ENCODE results near the gene ADGRF5. TPM values are rescaled to one million over a fixed set of nuclear protein-coding genes. Genes with fewer than 3 reads are reported as not detected.

The ADGRF5 gene
- total and polyA plus RNA-seq, 2 donors (not counting 3 experiments of a cell fraction or from before 2014, with no cell fraction given) = 26.3 to 50.0 TPM

GRCh38 chr6:46848684-46849360 is 72.9 kb downstream of the ADGRF5 start:
- peak; percentile 82 for DNase-seq (ENCODE audit: low read depth, low spot score)
- CTCF ChIA-PET = interaction anchor here (0.5 to 4.0 kb wide), 59 partner anchors 8 to 782 kb away, joined by 3 to 116 read pairs (median 4); partner anchors contain the start of genes ADGRF1 and TNFRSF21
- no peaks in the 10 kb centered on the region for H3K79me2 ChIP-seq (ENCODE audit: control insufficient read depth, insufficient read depth, low read length)
- POLR2A ChIA-PET = interaction anchor here (0.6 to 1.0 kb wide), 2 partner anchors 142 to 759 kb away, joined by 4 to 5 read pairs; no protein-coding TSS in a partner anchor
- H2AFZ ChIP-seq (ENCODE audit: low read depth, low read length) = peak overlapping the region; percentile 81
- H3K9me1 ChIP-seq (replicated peaks; ENCODE audit: control insufficient read depth, extremely low read depth, insufficient read depth, low read length) = no peaks in the 10 kb centered on the region
- H3K27ac ChIP-seq (ENCODE audit: insufficient read depth, low read depth, low read length) = peak overlapping the region; percentile 54
- peak; percentile 91 for FAIRE-seq
- no peaks in the 10 kb centered on the region for H4K20me1 ChIP-seq (replicated peaks; ENCODE audit: control insufficient read depth, extremely low read depth, insufficient read depth, low read length)
- H3K9me3 ChIP-seq (replicated peaks; ENCODE audit: control insufficient read depth, insufficient read depth, low read length) = no peaks in the 10 kb centered on the region
- H3K27me3 ChIP-seq (ENCODE audit: control insufficient read depth in 2 of 2, insufficient read depth in 2 of 2, low read length in 2 of 2) = no peaks in the 10 kb centered on the region
- no peak for TF ChIP-seq EZH2 (IDR thresholded peaks at IDR 0.05; ENCODE audit: borderline replicate concordance, low read depth, low read length, severe bottlenecking)
- peak; percentile 34 for TF ChIP-seq POLR2AphosphoS5 (IDR thresholded peaks at IDR 0.05; ENCODE audit: insufficient read depth, low read depth, low read length)
- TF ChIP-seq MAX (IDR thresholded peaks at IDR 0.05; ENCODE audit: insufficient read depth, insufficient read length) = no peak
- peak; percentile 97 for TF ChIP-seq CTCF (IDR thresholded peaks at IDR 0.05; ENCODE audit: extremely low read depth in 1 of 2, insufficient read depth in 1 of 2, low read depth in 1 of 2, low read length in 2 of 2)
- no peak for TF ChIP-seq JUN (IDR thresholded peaks at IDR 0.05; ENCODE audit: borderline replicate concordance, insufficient read depth, insufficient read length, low read depth)
- no peak for TF ChIP-seq MYC (IDR thresholded peaks at IDR 0.05; ENCODE audit: low read depth, low read length)
- TF ChIP-seq POLR2A (IDR thresholded peaks at IDR 0.05; ENCODE audit: low read depth, low read length) = no peak
- peak; percentile 57 for TF ChIP-seq FOS (IDR thresholded peaks at IDR 0.05; ENCODE audit: borderline replicate concordance, insufficient read depth, low read length)
- peak; percentile 30 for TF ChIP-seq GATA2 (IDR thresholded peaks at IDR 0.05; ENCODE audit: insufficient read depth, insufficient read length, low read depth, low read length)
- peak overlapping the region; percentile 43 for H3K4me2 ChIP-seq (ENCODE audit: insufficient read depth, low read length)
- peaks cover 31% of the 10 kb centered on the region for H3K4me1 ChIP-seq (ENCODE audit: control insufficient read depth, extremely low read depth, insufficient read depth, low read length)
- dilution Hi-C loops (cut with MboI; ENCODE audit: extremely low pct_ligation_motif_present, low sequenced_read_pairs) = no loop called here
- BruUV-seq (replicated peaks) = no TSS peak
- intact Hi-C loops (cut with micrococcal nuclease) = loop anchor here (1.0 to 2.0 kb wide), 11 partner anchors 27 to 628 kb away; partner anchors contain the start of gene TNFRSF21
- H3K4me3 ChIP-seq (replicated peaks in 1 of 3; ENCODE audit: insufficient read depth in 1 of 3, low read depth in 1 of 3, low read length in 3 of 3) = no peak overlapping the region
- H3K9ac ChIP-seq (replicated peaks; ENCODE audit: extremely low read depth, insufficient read depth, low read length) = peak overlapping the region; percentile 37
- no peaks in the 10 kb centered on the region for H3K36me3 ChIP-seq (ENCODE audit: control insufficient read depth in 2 of 2, extremely low read depth in 1 of 2, insufficient read depth in 2 of 2, low read length in 2 of 2)
